OCI-LY1 (cell line): Measurements from ENCODE around the gene HAS3.

Experiments used
- H2AFZ ChIP-seq: fragments of 200-600 bp; sonication (generic), shearing (Covaris generic); 2 replicates; pipeline ENCODE4 v1.6.0; 2014; ENCODE audit warnings: antibody characterized with exemption, mild to moderate bottlenecking, low read length
- H3F3A ChIP-seq: fragments of 200-600 bp; sonication (generic), shearing (Covaris generic); 2 replicates; pipeline ENCODE4 v1.6.0; 2014; ENCODE audit warnings: mild to moderate bottlenecking, antibody characterized with exemption, low read length, moderate library complexity; ENCODE audit not compliant: insufficient read depth
- H3K27ac ChIP-seq: fragments of 200-600 bp; sonication (generic); 2 replicates; pipeline ENCODE4 v1.5.1; 2014; ENCODE audit warnings: low read length, mixed run types, mild to moderate bottlenecking, low read depth; ENCODE audit not compliant: poor library complexity, severe bottlenecking
- H3K27me3 ChIP-seq: fragments of 200-600 bp; sonication (generic); 2 replicates; pipeline ENCODE4 v1.6.0; 2014; ENCODE audit warnings: antibody characterized with exemption, mild to moderate bottlenecking, low read length, moderate library complexity; ENCODE audit not compliant: insufficient read depth
- H3K36me3 ChIP-seq: fragments of 200-600 bp; sonication (generic); 2 replicates; pipeline ENCODE4 v1.6.1; 2014; ENCODE audit warnings: mild to moderate bottlenecking, antibody characterized with exemption, low read length, moderate library complexity, mixed read lengths; ENCODE audit not compliant: insufficient read depth
- H3K4me1 ChIP-seq: fragments of 200-600 bp; sonication (generic); 2 replicates; pipeline ENCODE4 v1.5.1; 2014; ENCODE audit warnings: mild to moderate bottlenecking, low read length, moderate library complexity; ENCODE audit not compliant: insufficient read depth, severe bottlenecking
- H3K4me2 ChIP-seq: fragments of 200-600 bp; sonication (generic), shearing (Covaris generic); 2 replicates; pipeline ENCODE4 v1.6.1; 2014; ENCODE audit warnings: low read length
- H3K4me3 ChIP-seq: fragments of 200-600 bp; sonication (generic); 2 replicates; pipeline ENCODE4 v1.5.1; 2014; ENCODE audit warnings: low read length, low read depth, mild to moderate bottlenecking, mixed read lengths; ENCODE audit not compliant: poor library complexity, severe bottlenecking
- H3K79me2 ChIP-seq: fragments of 200-600 bp; shearing (Covaris generic); 2 replicates; pipeline ENCODE4 v1.6.1; 2016; ENCODE audit warnings: mixed run types, low read length, mixed read lengths; ENCODE audit not compliant: insufficient read depth
- H3K9ac ChIP-seq: fragments of 200-600 bp; sonication (generic), shearing (Covaris generic); 2 replicates; pipeline ENCODE4 v1.6.1; 2014; ENCODE audit warnings: mild to moderate bottlenecking, low read length, mixed read lengths
- H3K9me2 ChIP-seq: fragments of 200-600 bp; sonication (generic), shearing (Covaris generic); 2 replicates; pipeline ENCODE4 v1.6.1; 2014; ENCODE audit warnings: low read depth, mild to moderate bottlenecking, low read length, mixed read lengths
- H3K9me3 ChIP-seq: fragments of 200-600 bp; shearing (Covaris generic); 2 replicates; pipeline ENCODE4 v1.6.1; 2014; ENCODE audit warnings: low read length, mixed read lengths
- H4K20me1 ChIP-seq: fragments of 200-600 bp; sonication (generic), shearing (Covaris generic); 2 replicates; pipeline ENCODE4 v1.6.0; 2016; ENCODE audit warnings: mild to moderate bottlenecking, low read length; ENCODE audit not compliant: insufficient read depth
- CTCF ChIP-seq: fragments of 200-600 bp; sonication (generic), shearing (Covaris generic); IDR thresholded peaks from 2 replicates; pipeline ENCODE4 v1.5.1; 2017; ENCODE audit warnings: mild to moderate bottlenecking, antibody characterized with exemption, low read length, moderate library complexity, mixed read lengths
- EZH2 ChIP-seq: fragments of 200-600 bp; sonication (generic), shearing (Covaris generic); IDR thresholded peaks from 2 replicates; pipeline ENCODE4 v1.8.0; 2017; ENCODE audit warnings: borderline replicate concordance, mixed run types, mild to moderate bottlenecking, antibody characterized with exemption, low read length, moderate library complexity, mixed read lengths

Gene HAS3

GRCh38 chr16:69084289-69084688, 21.2 kb upstream of the HAS3 start:
- no peaks in the 10 kb centered on the region for H4K20me1 ChIP-seq
- H3K4me3 ChIP-seq: no peak overlapping the region
- H3F3A ChIP-seq: no peaks in the 10 kb centered on the region
- H3K4me2 ChIP-seq: no peak overlapping the region
- no peaks in the 10 kb centered on the region for H3K79me2 ChIP-seq
- no peaks in the 10 kb centered on the region for H3K9me3 ChIP-seq
- no peak overlapping the region for H2AFZ ChIP-seq
- H3K27ac ChIP-seq: no peak overlapping the region
- H3K27me3 ChIP-seq: no peaks in the 10 kb centered on the region
- no peak overlapping the region for H3K9ac ChIP-seq
- TF ChIP-seq CTCF (no peak), EZH2 (no peak)
- H3K9me2 ChIP-seq: no peaks in the 10 kb centered on the region
- H3K4me1 ChIP-seq: no peaks in the 10 kb centered on the region
- H3K36me3 ChIP-seq: no peaks in the 10 kb centered on the region

- H4K20me1 ChIP-seq: no peaks in the 10 kb centered on the region
- H3K79me2 ChIP-seq: no peaks in the 10 kb centered on the region
- no peak overlapping the region for H3K27ac ChIP-seq
- no peak overlapping the region for H2AFZ ChIP-seq
- TF ChIP-seq CTCF: no peak
- TF ChIP-seq EZH2: no peak
- H3K9me2 ChIP-seq: no peaks in the 10 kb centered on the region
- H3K4me1 ChIP-seq: no peaks in the 10 kb centered on the region
- H3K9ac ChIP-seq: no peak overlapping the region
- H3K4me2 ChIP-seq: no peak overlapping the region
- no peaks in the 10 kb centered on the region for H3F3A ChIP-seq
- H3K9me3 ChIP-seq: no peaks in the 10 kb centered on the region
- H3K27me3 ChIP-seq: no peaks in the 10 kb centered on the region
- H3K36me3 ChIP-seq: no peaks in the 10 kb centered on the region
- H3K4me3 ChIP-seq: no peak overlapping the region
Observed at GRCh38 chr16:69085032-69085695, 20.3 kb upstream of the HAS3 start.

GRCh38 chr16:69087161-69087581, 18.3 kb upstream of the HAS3 start:
- Histone ChIP-seq H3K9me2 (no peaks in the 10 kb centered on the region), H3K4me1 (no peaks in the 10 kb centered on the region), H2AFZ (no peak overlapping the region), H3K27ac (no peak overlapping the region), H3K4me3 (no peak overlapping the region), H3K36me3 (no peaks in the 10 kb centered on the region), H3K79me2 (no peaks in the 10 kb centered on the region), H3K27me3 (no peaks in the 10 kb centered on the region), H3F3A (no peaks in the 10 kb centered on the region), H3K4me2 (no peak overlapping the region), H3K9ac (no peak overlapping the region), H3K9me3 (no peaks in the 10 kb centered on the region), H4K20me1 (no peaks in the 10 kb centered on the region)
- no peak for TF ChIP-seq CTCF
